ENCODE data around the gene ITSN1. TPM values are rescaled to one million over a fixed set of nuclear protein-coding genes. Genes with fewer than 3 reads are reported as not detected.

ITSN1 gene
- total RNA-seq: 42.9 and 64.7 TPM in 2 replicates

DNA sequence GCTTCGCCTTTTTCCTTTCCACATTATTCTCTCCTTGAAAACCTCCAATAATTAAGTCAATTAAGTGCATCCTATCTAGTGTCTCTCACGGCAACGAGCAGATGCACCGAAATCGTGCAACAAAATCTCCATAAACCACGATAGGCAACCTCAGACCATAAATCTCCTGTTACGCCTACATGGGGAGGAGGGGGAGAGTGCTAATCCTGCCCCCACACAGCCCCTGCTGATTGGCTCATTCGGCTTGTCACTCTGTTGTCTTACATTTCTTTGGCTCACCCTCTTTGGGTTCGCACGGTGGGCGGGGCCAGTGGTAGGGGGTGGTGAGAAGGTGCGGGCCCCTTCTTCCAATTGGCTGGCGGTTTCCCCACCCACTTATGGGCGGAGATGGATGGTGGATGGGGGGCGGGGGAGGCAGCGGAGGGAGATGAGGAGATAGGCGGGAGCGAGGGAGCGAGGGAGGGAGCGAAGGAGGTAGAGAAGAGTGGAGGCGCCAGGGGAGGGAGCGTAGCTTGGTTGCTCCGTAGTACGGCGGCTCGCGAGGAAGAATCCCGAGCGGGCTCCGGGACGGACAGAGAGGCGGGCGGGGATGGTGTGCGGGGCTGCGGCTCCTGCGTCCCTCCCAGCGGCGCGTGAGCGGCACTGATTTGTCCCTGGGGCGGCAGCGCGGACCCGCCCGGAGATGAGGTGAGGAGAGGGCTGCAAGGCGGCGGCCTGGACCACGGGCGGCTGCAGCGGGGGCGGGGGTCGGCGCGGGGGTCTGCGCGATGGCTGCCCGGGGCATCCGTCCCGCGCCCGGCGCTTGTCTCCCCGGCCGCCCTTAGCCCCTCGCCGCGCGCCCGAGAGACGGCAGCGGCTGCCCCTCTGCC lies at the start of gene ITSN1:
TSS of gene ITSN1 (plus strand) at position 475 of the 869 bp plus-strand sequence. CDS start 76,328 bp downstream, outside the sequence.

DNA sequence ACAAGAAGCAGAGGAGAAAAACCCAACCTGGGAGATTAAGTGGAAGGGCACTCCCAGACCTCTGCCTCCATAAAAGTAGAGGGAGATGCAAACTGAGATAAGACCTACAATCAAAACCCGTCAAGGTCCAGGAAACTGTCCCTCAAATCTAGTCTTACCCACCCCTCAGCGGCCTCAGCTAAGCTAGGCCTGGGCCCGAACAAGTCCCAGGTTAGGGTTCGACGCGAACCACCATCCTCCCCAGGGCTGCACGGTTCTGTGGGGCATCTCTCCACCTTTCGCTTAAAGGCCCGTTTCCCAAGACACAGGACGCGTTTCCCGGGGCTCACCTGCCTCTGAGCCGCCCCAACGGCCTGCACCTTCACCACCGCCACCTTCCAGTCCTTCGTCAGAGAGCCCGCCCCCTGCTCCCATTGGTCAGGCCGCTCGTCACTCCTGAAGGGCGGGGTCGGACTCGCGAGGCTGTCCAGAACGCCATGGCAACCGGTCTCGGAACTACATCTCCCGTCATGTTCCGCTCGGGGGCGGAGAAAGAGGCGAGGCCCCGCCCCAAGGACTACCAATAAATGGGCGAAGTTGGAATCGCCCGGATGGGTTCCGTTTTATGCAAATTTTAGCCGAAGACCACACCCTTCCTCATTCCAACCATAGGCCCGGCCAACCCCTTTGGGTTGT lies 812 bp upstream of the ITSN1 start, which contains the start of gene CRYZL1:
TSS of gene CRYZL1 (minus strand) at position 390 of the 675 bp plus-strand sequence. CDS start 10,190 bp downstream, outside the sequence.

DNA sequence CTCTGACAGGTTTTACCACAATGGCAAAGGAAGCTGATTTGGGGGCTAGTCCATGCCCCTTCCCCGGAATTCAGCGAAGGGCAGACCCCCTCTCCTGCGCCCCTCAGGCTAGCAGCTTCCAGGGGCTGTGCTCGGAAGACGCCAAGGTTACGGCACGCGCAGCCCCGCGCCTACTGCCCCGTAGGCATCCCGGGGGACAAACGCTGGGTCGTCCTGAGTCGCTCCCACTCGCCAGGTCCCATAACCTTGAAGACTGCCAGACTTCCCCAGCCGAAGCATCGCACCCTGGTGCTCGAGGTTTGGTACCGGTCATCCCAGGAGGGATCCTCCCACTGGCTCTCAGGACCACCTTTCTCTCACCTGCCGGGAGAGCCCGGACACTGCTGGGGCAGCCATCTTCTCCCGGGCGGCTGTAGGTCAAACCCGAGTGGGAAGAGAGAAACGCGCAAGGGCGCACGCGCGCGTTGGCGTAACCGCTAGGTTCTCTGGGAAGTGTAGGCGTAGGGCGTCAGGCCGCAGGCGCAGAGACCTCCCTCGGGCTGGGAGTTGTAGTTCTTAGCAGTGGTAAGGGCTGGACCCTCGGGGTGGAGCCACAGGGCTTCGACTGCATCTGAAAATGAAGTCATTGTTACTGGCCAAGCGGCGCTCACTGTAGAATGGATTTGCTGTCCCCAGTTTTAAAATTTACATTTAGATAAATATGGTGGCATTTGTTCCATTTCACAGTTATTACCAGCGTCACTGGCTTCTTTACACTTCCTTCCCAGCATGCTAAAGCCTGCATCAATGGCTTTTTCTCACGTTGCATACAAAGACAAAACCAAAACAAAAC lies 273.3 kb downstream of the ITSN1 start, which contains the start of gene ATP5PO:
TSS of gene ATP5PO (minus strand) at position 437 of the 832 bp plus-strand sequence. CDS start at position 396, 41 bp downstream.

Other genes starting within 250 kb of the ITSN1 start
- 48.4 and 49.1 TPM in 2 replicates for gene IFNGR2, start 239.1 kb upstream of the ITSN1 start, total RNA-seq
- gene TMEM50B, start 162.5 kb upstream of the ITSN1 start, total RNA-seq: 34.4 and 41.3 TPM in 2 replicates
- 1.3 and 2.6 TPM in 2 replicates for gene DNAJC28, start 150.8 kb upstream of the ITSN1 start, total RNA-seq
- 81.5 and 121 TPM in 2 replicates for gene GART, start 100.4 kb upstream of the ITSN1 start, total RNA-seq
- 106 and 114 TPM in 2 replicates for gene SON, start 99.5 kb upstream of the ITSN1 start, total RNA-seq
- gene DONSON, start 53.8 kb upstream of the ITSN1 start, total RNA-seq: 14.3 and 19.8 TPM in 2 replicates
- gene CRYZL1, start 760 bp upstream of the ITSN1 start, total RNA-seq: 27.3 and 38.0 TPM in 2 replicates

All from epithelial cell of umbilical artery (primary cell).